HL-60 (cell line): Measurements from ENCODE around the gene CDT1.
A peak's percentile ranks its signal among the peaks of the same experiment; 100 is the strongest.

Experiments
- DNase-seq, 2 experiments: peaks; one replicate each; pipeline ENCODE4 v3.0.0-alpha.2; 2010 to 2020; ENCODE audit warnings: low read depth in 1 of 2, low spot score in 1 of 2
- H3K27ac ChIP-seq: fragments of 250-450 bp; sonication (Bioruptor Pico); replicated peaks from 2 replicates; pipeline ENCODE4 v1.5.1; 2020; ENCODE audit warnings: mild to moderate bottlenecking, moderate library complexity
- H3K27me3 ChIP-seq: fragments of 250-450 bp; sonication (Bioruptor Pico); 2 replicates; pipeline ENCODE4 v1.5.1; 2021; ENCODE audit warnings: mild to moderate bottlenecking, moderate library complexity; ENCODE audit not compliant: insufficient read depth, poor library complexity, severe bottlenecking
- H3K4me3 ChIP-seq: replicated peaks from 2 replicates; pipeline ENCODE4 v1.5.1; 2011; ENCODE audit warnings: mild to moderate bottlenecking, control low read depth, low read length; ENCODE audit not compliant: insufficient read depth
- GABPA ChIP-seq: IDR thresholded peaks from 2 replicates; pipeline ENCODE4 v1.6.1; 2012; ENCODE audit warnings: low read depth
- POLR2AphosphoS5 ChIP-seq: IDR thresholded peaks from 2 replicates; pipeline ENCODE4 v1.6.1; 2012; ENCODE audit warnings: low read depth
- SPI1 ChIP-seq: IDR thresholded peaks from 2 replicates; pipeline ENCODE4 v1.6.1; 2012; ENCODE audit warnings: low read depth, mild to moderate bottlenecking, borderline replicate concordance
- TF ChIP-seq, protein P1 (sequence below): IDR thresholded peaks from 2 replicates; pipeline ENCODE4 v1.6.1; 2012; ENCODE audit warnings: low read depth; ENCODE audit not compliant: insufficient replicate concordance
- TF ChIP-seq, protein P2 (sequence below): IDR thresholded peaks from one replicate; pipeline ENCODE4 v1.5.1; 2011; ENCODE audit warnings: low read length, control low read depth, inconsistent platforms; ENCODE audit not compliant: insufficient read depth

The CDT1 gene

DNA sequence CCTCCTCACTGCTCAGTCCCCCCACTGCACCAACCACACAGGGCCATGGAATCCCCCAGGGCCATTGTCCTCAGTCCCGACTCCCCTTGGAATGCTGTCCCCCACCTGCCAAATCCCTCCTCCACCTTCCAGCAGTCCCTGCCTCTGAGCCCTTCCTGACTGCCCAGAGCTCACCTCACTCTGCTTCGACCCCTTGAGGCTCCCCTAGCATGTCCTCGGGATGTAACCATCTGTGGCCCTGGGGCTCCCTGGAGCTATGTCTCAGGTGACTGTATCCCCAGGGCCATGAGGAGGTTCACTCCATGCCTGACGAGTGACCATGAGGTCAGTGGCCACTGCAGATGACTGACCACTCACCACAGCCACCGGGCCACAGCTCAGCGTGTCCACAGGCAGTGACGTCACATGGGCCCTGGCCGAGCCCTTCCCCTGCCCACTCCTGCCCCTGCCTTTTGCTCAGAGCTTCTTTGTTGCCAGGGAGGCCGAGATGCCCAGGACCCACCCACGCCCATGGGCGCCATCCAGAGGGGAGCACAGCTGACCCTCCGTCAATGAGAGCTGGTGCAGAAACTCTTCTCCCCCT, 10.8 kb upstream of the CDT1 start:
- H3K27me3 ChIP-seq = no peaks in the 10 kb centered on the region
- DNase-seq = no peak
- TF ChIP-seq GABPA (no peak), SPI1 (no peak), POLR2AphosphoS5 (no peak)
- TF ChIP-seq, protein P1, sequence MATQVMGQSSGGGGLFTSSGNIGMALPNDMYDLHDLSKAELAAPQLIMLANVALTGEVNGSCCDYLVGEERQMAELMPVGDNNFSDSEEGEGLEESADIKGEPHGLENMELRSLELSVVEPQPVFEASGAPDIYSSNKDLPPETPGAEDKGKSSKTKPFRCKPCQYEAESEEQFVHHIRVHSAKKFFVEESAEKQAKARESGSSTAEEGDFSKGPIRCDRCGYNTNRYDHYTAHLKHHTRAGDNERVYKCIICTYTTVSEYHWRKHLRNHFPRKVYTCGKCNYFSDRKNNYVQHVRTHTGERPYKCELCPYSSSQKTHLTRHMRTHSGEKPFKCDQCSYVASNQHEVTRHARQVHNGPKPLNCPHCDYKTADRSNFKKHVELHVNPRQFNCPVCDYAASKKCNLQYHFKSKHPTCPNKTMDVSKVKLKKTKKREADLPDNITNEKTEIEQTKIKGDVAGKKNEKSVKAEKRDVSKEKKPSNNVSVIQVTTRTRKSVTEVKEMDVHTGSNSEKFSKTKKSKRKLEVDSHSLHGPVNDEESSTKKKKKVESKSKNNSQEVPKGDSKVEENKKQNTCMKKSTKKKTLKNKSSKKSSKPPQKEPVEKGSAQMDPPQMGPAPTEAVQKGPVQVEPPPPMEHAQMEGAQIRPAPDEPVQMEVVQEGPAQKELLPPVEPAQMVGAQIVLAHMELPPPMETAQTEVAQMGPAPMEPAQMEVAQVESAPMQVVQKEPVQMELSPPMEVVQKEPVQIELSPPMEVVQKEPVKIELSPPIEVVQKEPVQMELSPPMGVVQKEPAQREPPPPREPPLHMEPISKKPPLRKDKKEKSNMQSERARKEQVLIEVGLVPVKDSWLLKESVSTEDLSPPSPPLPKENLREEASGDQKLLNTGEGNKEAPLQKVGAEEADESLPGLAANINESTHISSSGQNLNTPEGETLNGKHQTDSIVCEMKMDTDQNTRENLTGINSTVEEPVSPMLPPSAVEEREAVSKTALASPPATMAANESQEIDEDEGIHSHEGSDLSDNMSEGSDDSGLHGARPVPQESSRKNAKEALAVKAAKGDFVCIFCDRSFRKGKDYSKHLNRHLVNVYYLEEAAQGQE = no peak
- TF ChIP-seq, protein P2, sequence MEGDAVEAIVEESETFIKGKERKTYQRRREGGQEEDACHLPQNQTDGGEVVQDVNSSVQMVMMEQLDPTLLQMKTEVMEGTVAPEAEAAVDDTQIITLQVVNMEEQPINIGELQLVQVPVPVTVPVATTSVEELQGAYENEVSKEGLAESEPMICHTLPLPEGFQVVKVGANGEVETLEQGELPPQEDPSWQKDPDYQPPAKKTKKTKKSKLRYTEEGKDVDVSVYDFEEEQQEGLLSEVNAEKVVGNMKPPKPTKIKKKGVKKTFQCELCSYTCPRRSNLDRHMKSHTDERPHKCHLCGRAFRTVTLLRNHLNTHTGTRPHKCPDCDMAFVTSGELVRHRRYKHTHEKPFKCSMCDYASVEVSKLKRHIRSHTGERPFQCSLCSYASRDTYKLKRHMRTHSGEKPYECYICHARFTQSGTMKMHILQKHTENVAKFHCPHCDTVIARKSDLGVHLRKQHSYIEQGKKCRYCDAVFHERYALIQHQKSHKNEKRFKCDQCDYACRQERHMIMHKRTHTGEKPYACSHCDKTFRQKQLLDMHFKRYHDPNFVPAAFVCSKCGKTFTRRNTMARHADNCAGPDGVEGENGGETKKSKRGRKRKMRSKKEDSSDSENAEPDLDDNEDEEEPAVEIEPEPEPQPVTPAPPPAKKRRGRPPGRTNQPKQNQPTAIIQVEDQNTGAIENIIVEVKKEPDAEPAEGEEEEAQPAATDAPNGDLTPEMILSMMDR = no peak
- peak overlapping the region; percentile 97 for H3K27ac ChIP-seq
- no peak overlapping the region for H3K4me3 ChIP-seq

DNA sequence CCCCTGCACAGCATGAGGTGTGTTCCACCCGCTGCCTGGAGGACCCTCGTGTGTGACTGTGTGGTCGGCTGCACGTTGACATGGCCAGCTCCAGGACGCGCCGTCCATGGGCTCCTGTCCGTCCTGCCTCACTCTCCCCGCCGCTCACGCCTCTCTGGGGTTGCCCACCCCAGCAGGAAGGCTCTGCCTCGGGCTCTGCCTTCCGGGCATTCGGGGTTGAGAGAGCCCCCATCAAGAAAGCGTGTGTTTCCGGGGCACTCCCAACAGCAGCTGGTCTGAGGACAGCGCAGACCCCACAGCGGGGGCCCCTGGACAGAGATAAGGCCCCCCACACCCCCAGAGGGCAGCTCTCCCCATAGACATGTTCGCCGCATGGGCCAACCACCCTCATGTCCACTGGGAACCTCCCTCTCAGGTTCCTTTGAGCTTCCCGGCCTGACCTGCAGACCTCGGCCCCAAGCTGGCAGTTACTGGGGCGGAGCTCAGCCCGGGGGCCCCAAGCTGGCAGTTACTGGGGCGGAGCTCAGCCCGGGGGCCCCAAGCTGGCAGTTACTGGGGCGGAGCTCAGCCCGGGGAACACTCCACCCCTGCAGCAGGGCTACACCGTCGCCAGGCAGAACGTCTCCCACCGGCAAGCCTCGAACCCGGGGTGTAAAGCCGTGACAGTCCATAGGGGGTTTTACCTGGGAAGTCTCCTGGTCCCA, 10.2 kb upstream of the CDT1 start:
- Histone ChIP-seq H3K4me3 (peak overlapping the region; percentile 26), H3K27ac (peak overlapping the region; percentile 97), H3K27me3 (no peaks in the 10 kb centered on the region)
- TF ChIP-seq, protein P1 = no peak
- peak; percentile 54; the same call in 1 of the 2 replicates for TF ChIP-seq POLR2AphosphoS5
- DNase-seq = peak in 1 of 2 experiments; percentile 66

DNA sequence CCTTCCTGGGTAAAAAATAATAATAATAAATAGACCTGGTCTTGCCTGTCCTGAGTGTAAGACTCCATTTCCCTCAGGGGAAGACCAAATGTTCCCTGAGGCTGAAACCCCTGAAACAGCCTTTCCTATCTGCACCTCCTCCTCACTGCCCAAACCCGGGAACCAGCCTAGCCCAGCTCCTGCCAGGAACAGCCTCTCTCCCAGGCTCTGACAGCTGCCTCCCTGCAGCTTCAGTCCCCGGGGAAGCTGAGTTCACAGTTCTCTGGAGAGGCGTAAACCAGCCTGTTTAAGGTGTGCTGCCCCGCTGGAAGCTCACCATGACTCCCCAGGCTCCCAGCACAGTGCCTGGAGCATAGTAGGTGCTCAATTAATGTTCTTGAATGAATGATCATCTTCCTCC, 7.3 kb upstream of the CDT1 start:
- TF ChIP-seq, protein P2 = no peak
- TF ChIP-seq, protein P1 = no peak
- TF ChIP-seq POLR2AphosphoS5 (no peak), SPI1 (no peak), GABPA (no peak)
- Histone ChIP-seq H3K27me3 (no peaks in the 10 kb centered on the region), H3K4me3 (no peak overlapping the region), H3K27ac (peak overlapping the region; percentile 97)
- no peak for DNase-seq
